CD4-positive, alpha-beta memory T cell (primary cell): ENCODE results near the gene HEYL. TPM values are rescaled to one million over a fixed set of nuclear protein-coding genes. Genes with fewer than 3 reads are reported as not detected.

Experiments
- CTCF ChIA-PET: fragments of 350-600 bp; sonication (Branson Sonifier 250); formaldehyde crosslinking; loops from one replicate; lab custom pipeline; 2021; ENCODE audit warnings: inconsistent platforms; ENCODE audit not compliant: partially characterized antibody; lab: Charles Lee
- POLR2A ChIA-PET: fragments of 350-600 bp; sonication (Branson Sonifier 250); formaldehyde crosslinking; loops from one replicate; lab custom pipeline; 2021; ENCODE audit not compliant: partially characterized antibody; lab: Charles Lee
- DNase-seq, 5 donors: peaks; one replicate each; pipeline versions ENCODE4 v3.0.0 to v3.0.0-alpha.2; 2020 to 2022; ENCODE audit warnings: mixed read lengths in 1 of 5
- H3K27ac ChIP-seq: one replicate; pipeline ENCODE4 v1.7.0; 2013; ENCODE audit warnings: low read depth, low read length
- H3K27me3 ChIP-seq: 2 replicates; pipeline ENCODE4 v1.7.0; 2013; ENCODE audit warnings: mild to moderate bottlenecking, low read length, moderate library complexity; ENCODE audit not compliant: insufficient read depth
- H3K36me3 ChIP-seq: 2 replicates; pipeline ENCODE4 v1.7.0; 2013; ENCODE audit warnings: mild to moderate bottlenecking, low read length, moderate library complexity; ENCODE audit not compliant: insufficient read depth
- H3K4me1 ChIP-seq: 2 replicates; pipeline ENCODE4 v1.7.0; 2013; ENCODE audit warnings: mild to moderate bottlenecking, low read length, moderate library complexity; ENCODE audit not compliant: insufficient read depth
- H3K4me3 ChIP-seq, 2 donors: one replicate each; pipeline ENCODE4 v1.7.0; 2013; ENCODE audit warnings: low read length in 2 of 2, mild to moderate bottlenecking in 1 of 2
- H3K9me3 ChIP-seq, 2 donors: one replicate each; pipeline ENCODE4 v1.7.0; 2013; ENCODE audit warnings: low read length in 2 of 2, control low read depth in 1 of 2; ENCODE audit not compliant: control insufficient read depth in 1 of 2
- H3K27ac Mint-ChIP-seq, 7 donors: one replicate each; pipeline ENCODE4 v1.8.0; 2020 to 2021; ENCODE audit warnings: mixed read lengths in 7 of 7, mild to moderate bottlenecking in 6 of 7, inconsistent platforms in 3 of 7, moderate library complexity in 3 of 7
- H3K27me3 Mint-ChIP-seq, 2 donors: one replicate each; pipeline ENCODE4 v1.8.0; 2020 to 2021; ENCODE audit warnings: mixed read lengths in 2 of 2
- H3K36me3 Mint-ChIP-seq, 2 donors: one replicate each; pipeline ENCODE4 v1.8.0; 2020 to 2021; ENCODE audit warnings: mixed read lengths in 2 of 2, inconsistent platforms in 1 of 2, mild to moderate bottlenecking in 1 of 2
- H3K4me1 Mint-ChIP-seq, 4 donors: one replicate each; pipeline ENCODE4 v1.8.0; 2020 to 2021; ENCODE audit warnings: mixed read lengths in 4 of 4, mild to moderate bottlenecking in 1 of 4
- H3K4me3 Mint-ChIP-seq, 8 donors: one replicate each; pipeline ENCODE4 v1.8.0; 2020 to 2021; ENCODE audit warnings: mixed read lengths in 8 of 8, mild to moderate bottlenecking in 7 of 8, moderate library complexity in 6 of 8, inconsistent platforms in 3 of 8
- H3K9me3 Mint-ChIP-seq, 8 donors: one replicate each; pipeline ENCODE4 v1.8.0; 2020 to 2021; ENCODE audit warnings: mixed read lengths in 8 of 8, mild to moderate bottlenecking in 5 of 8, inconsistent platforms in 3 of 8, moderate library complexity in 1 of 8
- intact Hi-C: fragments of 100-400 bp; cut with micrococcal nuclease; formaldehyde crosslinking; loops from one replicate; pipeline ENCODE4 v1.15.1; 2023
- polyA plus RNA-seq, 2 donors: library from polyadenylated mRNA; unstranded; fragments of 300-500 nt; fragmentation: Illumina TruSeq; gene quantifications; one replicate each; pipeline ENCODE4 v1.2.3, GENCODE V29; 2021
- total RNA-seq, 2 experiments: library from RNA; stranded (reverse); gene quantifications; one replicate each; pipeline ENCODE4 v1.2.3, GENCODE V29; 2021

Gene HEYL
- total and polyA plus RNA-seq, 4 experiments from 2014 or later: 0.12 to 0.23 TPM; not detected in 2

DNA sequence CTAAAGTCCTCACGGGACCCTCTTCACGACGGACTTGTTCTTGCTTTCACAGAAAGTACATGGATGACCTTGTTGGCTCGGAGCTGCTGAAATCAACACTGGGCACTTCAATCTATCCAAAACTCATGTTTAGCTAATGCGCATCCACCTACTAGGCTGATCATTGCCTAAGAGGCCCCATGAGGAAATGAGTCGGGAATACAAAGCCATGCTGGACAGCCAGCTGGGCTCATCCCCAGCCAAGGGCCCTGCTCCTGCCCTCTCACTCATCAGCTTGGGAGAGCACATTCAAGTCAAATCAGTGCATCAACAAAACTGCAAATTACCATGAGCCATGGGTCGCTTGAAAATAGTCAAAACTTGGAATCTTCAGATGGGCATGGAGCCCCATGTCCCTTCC lies 14.8 kb upstream of the HEYL start:
- intact Hi-C loops: no loop called here

GRCh38 chr1:39653546-39654031 lies 14.1 kb upstream of the HEYL start:
- Mint-ChIP-seq H3K4me1 (peaks cover 4 to 11% (median 8%) of the 10 kb centered on the region in 4 donors), H3K4me3 (peak overlapping the region in 1 of 8 donors; percentile 3), H3K9me3 (peaks cover 0 to 3% (median 0%) of the 10 kb centered on the region in 8 donors), H3K27ac (no peak overlapping the region), H3K36me3 (no peaks in the 10 kb centered on the region), H3K27me3 (peaks cover 2 to 7% of the 10 kb centered on the region in 2 donors)
- POLR2A ChIA-PET: interaction anchor here (1.1 to 1.4 kb wide), 2 partner anchors 19 to 47 kb away, joined by 3 read pairs; partner anchors contain the start of gene NT5C1A
- no peaks in the 10 kb centered on the region for H3K36me3 ChIP-seq
- CTCF ChIA-PET: interaction anchor here (0.5 to 12.4 kb wide), 14 partner anchors 8 to 555 kb away, joined by 3 to 280 read pairs (median 5); no protein-coding TSS in a partner anchor
- H3K4me1 ChIP-seq: peaks cover 5% of the 10 kb centered on the region
- no peak overlapping the region for H3K27ac ChIP-seq
- no peaks in the 10 kb centered on the region for H3K27me3 ChIP-seq
- DNase-seq: peak; percentile 65 to 74 (median 71)
- no peak overlapping the region for H3K4me3 ChIP-seq
- intact Hi-C loops: loop anchor here (1.0 kb wide), 3 partner anchors 47 to 555 kb away; no protein-coding TSS in a partner anchor
- H3K9me3 ChIP-seq: no peaks in the 10 kb centered on the region

More for the DNA sequence above, 14.8 kb upstream of the HEYL start:
- ChIA-PET CTCF (interaction anchor here (0.7 to 12.4 kb wide), 13 partner anchors 12 to 556 kb away, joined by 3 to 280 read pairs (median 6); partner anchors contain the start of gene HEYL), POLR2A (interaction anchor here (1.1 to 1.4 kb wide), 2 partner anchors 18 to 48 kb away, joined by 3 read pairs; partner anchors contain the start of gene NT5C1A)
- no peak overlapping the region for H3K27ac Mint-ChIP-seq
- H3K36me3 Mint-ChIP-seq: no peaks in the 10 kb centered on the region
- peaks cover 5% of the 10 kb centered on the region for H3K4me1 ChIP-seq
- no peak overlapping the region for H3K4me3 ChIP-seq
- H3K4me3 Mint-ChIP-seq: no peak overlapping the region
- H3K27me3 ChIP-seq: no peaks in the 10 kb centered on the region
- peaks cover 4 to 11% (median 8%) of the 10 kb centered on the region in 4 donors for H3K4me1 Mint-ChIP-seq
- no peaks in the 10 kb centered on the region for H3K36me3 ChIP-seq
- no peak for DNase-seq
- H3K27ac ChIP-seq: no peak overlapping the region
- peaks cover 2 to 7% of the 10 kb centered on the region in 2 donors for H3K27me3 Mint-ChIP-seq
- no peaks in the 10 kb centered on the region for H3K9me3 ChIP-seq
- H3K9me3 Mint-ChIP-seq: peaks cover 0 to 3% (median 0%) of the 10 kb centered on the region in 8 donors

DNA sequence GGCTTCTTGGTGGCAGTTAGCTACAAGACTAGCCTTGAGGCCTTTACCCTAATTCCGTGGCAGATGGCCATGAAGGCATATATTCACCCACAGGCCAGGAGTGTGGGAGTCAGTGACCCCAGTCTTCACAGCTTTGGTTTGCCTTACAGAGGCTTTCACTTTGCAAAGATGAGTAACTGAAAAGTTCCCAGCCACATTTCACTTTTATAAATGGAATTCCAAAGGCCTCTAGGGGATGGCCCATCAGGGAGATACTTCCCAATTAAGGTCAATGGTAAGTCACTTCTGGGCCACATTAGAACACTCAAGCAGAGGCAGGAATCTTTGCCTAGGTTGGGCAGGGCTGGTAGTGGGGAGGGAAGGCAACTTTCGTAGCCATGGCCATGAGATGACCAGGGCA lies 13.1 kb upstream of the HEYL start:
- Histone ChIP-seq H3K4me1 (peaks cover 5% of the 10 kb centered on the region), H3K9me3 (no peaks in the 10 kb centered on the region), H3K27me3 (no peaks in the 10 kb centered on the region), H3K36me3 (no peaks in the 10 kb centered on the region), H3K27ac (no peak overlapping the region), H3K4me3 (no peak overlapping the region)
- H3K4me1 Mint-ChIP-seq: peaks cover 0 to 5% (median 3%) of the 10 kb centered on the region in 4 donors
- intact Hi-C loops: no loop called here
- no peaks in the 10 kb centered on the region for H3K36me3 Mint-ChIP-seq
- peaks cover 0 to 3% (median 0%) of the 10 kb centered on the region in 8 donors for H3K9me3 Mint-ChIP-seq
- H3K27me3 Mint-ChIP-seq: peaks cover 2 to 4% of the 10 kb centered on the region in 2 donors
- H3K27ac Mint-ChIP-seq: no peak overlapping the region
- ChIA-PET POLR2A (no interaction called here), CTCF (interaction anchor here (0.9 to 12.4 kb wide), 6 partner anchors 9 to 66 kb away, joined by 3 to 280 read pairs (median 6); no protein-coding TSS in a partner anchor)
- H3K4me3 Mint-ChIP-seq: no peak overlapping the region
- no peak for DNase-seq

DNA sequence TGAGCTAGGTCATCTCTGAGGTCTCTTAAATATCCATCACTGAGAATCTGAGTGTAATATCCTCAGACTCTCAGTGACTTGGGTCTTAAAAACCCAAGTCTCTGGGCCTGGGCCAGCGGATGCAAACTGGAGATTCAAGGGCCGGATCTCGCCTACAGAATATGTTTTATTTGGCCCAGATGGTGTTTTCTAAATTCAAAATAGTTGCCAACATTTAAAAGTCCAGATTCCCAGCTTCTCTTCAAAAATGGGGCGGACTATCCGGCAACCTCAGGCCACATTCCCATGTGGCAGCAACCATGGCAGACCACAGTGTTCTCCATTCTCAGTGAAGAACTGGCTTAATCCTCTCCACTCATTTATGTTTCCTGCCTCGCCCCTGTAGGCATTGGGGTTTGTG lies 12.7 kb upstream of the HEYL start:
- H3K4me3 ChIP-seq: no peak overlapping the region
- H3K4me1 ChIP-seq: peaks cover 5% of the 10 kb centered on the region
- no peaks in the 10 kb centered on the region for H3K27me3 ChIP-seq
- H3K9me3 Mint-ChIP-seq: peaks cover 0 to 1% (median 0%) of the 10 kb centered on the region in 8 donors
- H3K36me3 Mint-ChIP-seq: no peaks in the 10 kb centered on the region
- H3K36me3 ChIP-seq: no peaks in the 10 kb centered on the region
- peaks cover 0 to 5% (median 3%) of the 10 kb centered on the region in 4 donors for H3K4me1 Mint-ChIP-seq
- no peaks in the 10 kb centered on the region for H3K9me3 ChIP-seq
- no peak overlapping the region for H3K4me3 Mint-ChIP-seq
- H3K27ac ChIP-seq: no peak overlapping the region
- CTCF ChIA-PET: interaction anchor here (1.2 to 12.4 kb wide), 4 partner anchors 10 to 43 kb away, joined by 4 to 280 read pairs (median 6); no protein-coding TSS in a partner anchor
- POLR2A ChIA-PET: no interaction called here
- DNase-seq: no peak
- peaks cover 2 to 4% of the 10 kb centered on the region in 2 donors for H3K27me3 Mint-ChIP-seq
- intact Hi-C loops: no loop called here
- no peak overlapping the region for H3K27ac Mint-ChIP-seq

DNA sequence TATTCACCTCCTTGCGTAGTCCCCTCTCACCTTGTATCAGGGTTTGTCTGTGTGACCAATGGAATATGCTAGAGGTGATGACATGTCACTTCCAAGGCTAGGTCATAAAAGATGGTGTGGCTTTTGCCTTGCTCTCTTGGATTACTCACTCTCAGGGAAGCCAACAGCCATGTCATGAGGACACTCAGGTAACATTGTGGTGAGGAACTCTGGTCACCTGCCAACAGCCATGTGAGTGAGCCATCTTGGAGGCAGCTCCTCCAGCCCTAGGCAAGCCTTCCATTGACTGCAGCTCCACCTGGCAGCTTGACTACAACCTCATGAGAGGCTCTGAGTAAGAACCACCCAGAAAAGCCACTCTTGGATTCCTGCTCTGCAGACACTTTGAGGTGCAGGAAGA lies 11.0 kb upstream of the HEYL start:
- Histone ChIP-seq H3K9me3 (no peaks in the 10 kb centered on the region), H3K4me1 (peaks cover 5% of the 10 kb centered on the region), H3K27ac (no peak overlapping the region), H3K4me3 (no peak overlapping the region), H3K36me3 (no peaks in the 10 kb centered on the region), H3K27me3 (no peaks in the 10 kb centered on the region)
- Mint-ChIP-seq H3K4me3 (no peak overlapping the region), H3K36me3 (no peaks in the 10 kb centered on the region), H3K4me1 (peaks cover 0 to 5% (median 3%) of the 10 kb centered on the region in 4 donors), H3K27me3 (peaks cover 2 to 4% of the 10 kb centered on the region in 2 donors), H3K9me3 (peaks cover 0 to 1% (median 0%) of the 10 kb centered on the region in 8 donors), H3K27ac (no peak overlapping the region)
- no peak for DNase-seq
- intact Hi-C loops: no loop called here
- ChIA-PET CTCF (interaction anchor here (0.7 to 12.4 kb wide), 2 partner anchors 9 to 42 kb away, joined by 3 to 280 read pairs; no protein-coding TSS in a partner anchor), POLR2A (no interaction called here)

GRCh38 chr1:39649636-39650185 lies 10.3 kb upstream of the HEYL start:
- Histone ChIP-seq H3K4me1 (peaks cover 5% of the 10 kb centered on the region), H3K4me3 (no peak overlapping the region), H3K27me3 (no peaks in the 10 kb centered on the region), H3K36me3 (no peaks in the 10 kb centered on the region), H3K9me3 (no peaks in the 10 kb centered on the region), H3K27ac (no peak overlapping the region)
- no peak overlapping the region for H3K4me3 Mint-ChIP-seq
- H3K36me3 Mint-ChIP-seq: no peaks in the 10 kb centered on the region
- H3K9me3 Mint-ChIP-seq: peaks cover 0 to 1% (median 0%) of the 10 kb centered on the region in 8 donors
- intact Hi-C loops: no loop called here
- POLR2A ChIA-PET: no interaction called here
- H3K27ac Mint-ChIP-seq: no peak overlapping the region
- H3K27me3 Mint-ChIP-seq: peaks cover 2 to 4% of the 10 kb centered on the region in 2 donors
- CTCF ChIA-PET: interaction anchor here (1.3 to 12.4 kb wide), 3 partner anchors 9 to 52 kb away, joined by 4 to 280 read pairs (median 39); no protein-coding TSS in a partner anchor
- peaks cover 0 to 5% (median 3%) of the 10 kb centered on the region in 4 donors for H3K4me1 Mint-ChIP-seq
- DNase-seq: no peak

DNA sequence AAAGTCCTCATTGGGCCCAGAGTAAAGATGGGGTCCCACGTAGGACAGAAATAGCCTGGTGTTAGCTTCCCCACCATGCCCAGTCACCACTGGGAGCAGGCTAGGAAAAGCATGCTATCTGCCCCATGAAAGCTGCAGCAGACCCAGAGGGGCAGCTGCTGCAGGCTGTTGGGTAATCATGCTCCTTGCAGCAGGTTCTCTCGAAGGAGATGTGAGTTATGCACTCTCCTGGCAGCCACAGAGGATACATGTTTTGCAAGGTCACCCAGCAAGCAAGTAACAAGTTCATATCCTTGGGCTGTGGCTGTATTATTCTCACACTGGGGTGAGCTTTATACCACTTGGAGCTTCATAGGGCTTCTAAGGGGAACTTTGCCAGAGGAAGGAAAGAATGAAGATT lies 9.1 kb upstream of the HEYL start:
- peaks cover 0 to 4% (median 2%) of the 10 kb centered on the region in 4 donors for H3K4me1 Mint-ChIP-seq
- H3K27ac ChIP-seq: no peak overlapping the region
- peaks cover 0 to 2% of the 10 kb centered on the region in 2 donors for H3K27me3 Mint-ChIP-seq
- H3K4me3 ChIP-seq: no peak overlapping the region
- no peak overlapping the region for H3K4me3 Mint-ChIP-seq
- peaks cover 2% of the 10 kb centered on the region for H3K4me1 ChIP-seq
- H3K27ac Mint-ChIP-seq: no peak overlapping the region
- DNase-seq: no peak
- H3K36me3 Mint-ChIP-seq: no peaks in the 10 kb centered on the region
- CTCF ChIA-PET: interaction anchor here (1.3 to 4.4 kb wide), 5 partner anchors 10 to 53 kb away, joined by 4 to 39 read pairs (median 13); no protein-coding TSS in a partner anchor
- peaks cover 0 to 1% (median 0%) of the 10 kb centered on the region in 8 donors for H3K9me3 Mint-ChIP-seq
- intact Hi-C loops: no loop called here
- H3K9me3 ChIP-seq: no peaks in the 10 kb centered on the region
- POLR2A ChIA-PET: no interaction called here
- no peaks in the 10 kb centered on the region for H3K36me3 ChIP-seq
- H3K27me3 ChIP-seq: no peaks in the 10 kb centered on the region
